ENCODE data around the gene KIF18B.

The KIF18B gene

GRCh38 chr17:44915862-44916780, 31.5 kb downstream of the KIF18B start:
- DNase-seq: no peak

GRCh38 chr17:44915321-44915726, 32.2 kb downstream of the KIF18B start, which contains the start of gene GFAP:
Gene GFAP, minus strand, starts transcription at chr17:44915500. Its CDS starts 14 bp downstream, at chr17:44915486.
- DNase-seq: no peak

GRCh38 chr17:44914698-44915271, 32.8 kb downstream of the KIF18B start:
- DNase-seq: no peak

DNA sequence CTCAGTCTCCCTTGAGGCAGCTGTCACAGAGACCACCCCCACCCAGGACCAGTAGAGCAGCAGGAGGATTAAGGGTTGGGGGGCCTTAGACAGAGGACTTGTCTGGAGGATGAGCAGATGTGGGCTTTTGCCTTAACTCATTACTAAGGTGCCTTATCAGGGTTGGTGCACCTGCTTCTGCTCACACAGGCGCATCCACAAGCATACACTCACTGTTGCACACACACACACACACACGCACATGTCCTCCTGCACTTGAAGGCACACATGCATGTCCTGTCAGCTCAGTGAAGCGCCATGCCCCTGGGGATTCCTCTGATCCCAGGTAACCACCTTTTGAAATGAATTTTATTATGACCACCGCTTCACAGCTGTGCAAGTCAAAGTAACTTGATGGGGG, 33.4 kb downstream of the KIF18B start:
- no peak for DNase-seq

GRCh38 chr17:44913676-44914075, 33.9 kb downstream of the KIF18B start:
- DNase-seq: no peak

DNA sequence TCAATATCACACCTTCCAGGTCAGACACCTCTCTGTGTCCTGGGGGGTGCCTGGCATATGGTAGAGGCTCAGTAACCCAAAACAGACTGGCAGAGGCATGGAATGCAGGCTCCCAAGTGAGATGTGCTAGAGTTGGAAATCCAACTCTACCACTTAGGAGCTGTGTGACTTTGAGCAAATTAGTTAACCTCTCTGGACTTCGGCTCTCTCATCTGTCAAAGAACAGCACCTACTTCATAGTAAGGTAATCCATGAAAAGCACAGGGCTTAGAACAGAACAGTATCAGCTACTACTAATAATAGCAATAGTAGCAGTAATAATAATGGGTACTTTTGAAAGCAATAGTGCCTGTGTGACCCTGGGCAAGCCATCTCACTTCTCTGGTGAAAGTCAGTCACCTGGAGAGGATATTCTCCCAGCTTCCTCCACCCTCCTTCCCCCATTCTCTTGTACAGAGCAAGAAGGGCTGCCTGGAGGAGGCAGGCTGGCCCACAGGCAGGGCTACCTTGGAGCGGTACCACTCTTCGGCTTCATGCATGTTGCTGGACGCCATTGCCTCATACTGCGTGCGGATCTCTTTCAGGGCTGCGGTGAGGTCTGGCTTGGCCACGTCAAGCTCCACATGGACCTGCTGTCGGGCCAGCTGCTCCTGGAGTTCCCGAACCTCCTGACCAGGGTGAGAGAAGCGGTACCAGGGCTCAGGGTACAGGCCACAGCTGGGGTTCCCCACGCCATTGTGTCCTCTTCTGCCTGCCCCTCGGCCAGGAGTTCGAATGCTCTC, 34.6 kb downstream of the KIF18B start:
- DNase-seq: no peak

- DNase-seq: no peak
These were observed 36.2 kb downstream of the KIF18B start for GRCh38 chr17:44911133-44912001.

DNA sequence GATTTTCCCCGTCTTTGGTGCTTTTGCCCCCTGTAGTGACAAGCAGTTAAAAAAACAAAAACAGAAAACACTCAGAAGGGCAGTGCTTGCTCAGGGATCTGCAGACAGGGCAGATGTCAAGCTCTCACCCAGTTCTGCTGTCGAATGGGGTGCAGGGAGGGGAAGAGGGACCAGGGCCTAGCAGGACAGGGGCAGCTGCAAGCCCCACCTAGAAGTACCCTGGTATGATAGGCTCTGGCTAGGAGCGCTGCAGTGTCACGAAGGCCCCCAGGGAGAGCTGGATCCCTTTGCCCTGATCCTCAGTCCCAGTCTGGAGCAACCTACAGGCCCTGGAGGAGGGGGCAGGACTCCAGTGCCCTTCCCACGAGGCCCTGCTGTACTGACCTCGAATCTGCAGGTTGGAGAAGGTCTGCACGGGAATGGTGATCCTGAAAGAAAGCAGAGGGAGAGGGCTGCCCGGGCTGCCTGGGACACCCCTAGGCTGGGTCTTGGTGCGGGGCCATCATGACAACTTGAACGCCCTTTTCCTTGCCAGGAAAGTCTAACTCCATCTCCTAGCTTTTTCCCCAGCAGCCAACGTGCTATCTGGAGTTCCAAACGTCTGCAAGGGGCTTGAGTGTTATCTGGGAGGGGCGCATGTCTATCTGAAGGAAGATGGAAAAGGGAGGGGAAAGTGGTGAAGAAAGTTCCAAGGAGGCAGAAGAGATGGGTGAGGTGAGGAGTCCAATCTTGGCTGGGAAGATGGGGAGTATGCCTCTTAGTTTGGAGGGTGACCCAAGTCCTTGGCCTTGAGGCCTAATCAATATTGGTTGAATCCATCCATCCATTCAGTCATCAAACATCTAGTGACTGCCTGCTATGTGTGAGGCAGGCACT, 37.1 kb downstream of the KIF18B start:
- DNase-seq: no peak

- DNase-seq: no peak
These were observed 37.9 kb downstream of the KIF18B start for GRCh38 chr17:44909681-44910144.

- DNase-seq: no peak
These were observed 38.7 kb downstream of the KIF18B start for GRCh38 chr17:44908761-44909326.

DNA sequence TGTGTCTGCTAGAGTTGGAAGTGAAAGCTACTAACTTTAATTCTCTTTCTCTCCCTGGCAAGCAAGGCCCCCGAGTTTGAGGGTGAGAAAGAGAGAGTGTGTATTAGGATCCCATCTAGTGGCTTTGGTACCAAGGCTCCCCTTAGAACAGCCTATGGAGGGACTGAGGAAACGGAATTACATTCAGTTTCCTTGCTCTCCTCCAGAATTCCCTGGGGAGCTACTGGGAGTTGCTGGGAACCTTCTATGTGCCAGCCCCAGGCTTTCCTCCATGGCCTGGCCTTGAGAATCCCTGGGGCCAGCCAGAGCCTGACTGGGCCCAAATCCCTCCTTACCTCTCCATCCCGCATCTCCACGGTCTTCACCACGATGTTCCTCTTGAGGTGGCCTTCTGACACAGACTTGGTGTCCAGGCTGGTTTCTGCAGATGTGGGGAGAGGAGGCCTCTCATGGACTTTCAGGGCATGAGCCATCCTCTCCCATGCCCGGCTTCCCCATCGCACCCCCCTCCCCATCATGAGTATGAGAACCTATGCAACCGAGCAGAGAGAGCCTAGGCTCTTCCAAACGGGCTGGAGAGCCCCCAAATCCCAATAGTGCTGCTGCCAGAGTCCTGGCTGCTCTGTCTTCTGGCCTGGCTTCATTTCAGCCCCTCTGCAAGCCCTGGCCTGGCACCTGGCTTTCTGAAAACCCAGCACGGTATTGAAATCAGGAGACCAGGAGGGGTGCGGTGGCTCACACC, 39.7 kb downstream of the KIF18B start:
- no peak for DNase-seq

GRCh38 chr17:44906763-44907728, 40.5 kb downstream of the KIF18B start:
- DNase-seq: no peak

- no peak for DNase-seq
These were observed 41.4 kb downstream of the KIF18B start for GRCh38 chr17:44906010-44906646.

DNA sequence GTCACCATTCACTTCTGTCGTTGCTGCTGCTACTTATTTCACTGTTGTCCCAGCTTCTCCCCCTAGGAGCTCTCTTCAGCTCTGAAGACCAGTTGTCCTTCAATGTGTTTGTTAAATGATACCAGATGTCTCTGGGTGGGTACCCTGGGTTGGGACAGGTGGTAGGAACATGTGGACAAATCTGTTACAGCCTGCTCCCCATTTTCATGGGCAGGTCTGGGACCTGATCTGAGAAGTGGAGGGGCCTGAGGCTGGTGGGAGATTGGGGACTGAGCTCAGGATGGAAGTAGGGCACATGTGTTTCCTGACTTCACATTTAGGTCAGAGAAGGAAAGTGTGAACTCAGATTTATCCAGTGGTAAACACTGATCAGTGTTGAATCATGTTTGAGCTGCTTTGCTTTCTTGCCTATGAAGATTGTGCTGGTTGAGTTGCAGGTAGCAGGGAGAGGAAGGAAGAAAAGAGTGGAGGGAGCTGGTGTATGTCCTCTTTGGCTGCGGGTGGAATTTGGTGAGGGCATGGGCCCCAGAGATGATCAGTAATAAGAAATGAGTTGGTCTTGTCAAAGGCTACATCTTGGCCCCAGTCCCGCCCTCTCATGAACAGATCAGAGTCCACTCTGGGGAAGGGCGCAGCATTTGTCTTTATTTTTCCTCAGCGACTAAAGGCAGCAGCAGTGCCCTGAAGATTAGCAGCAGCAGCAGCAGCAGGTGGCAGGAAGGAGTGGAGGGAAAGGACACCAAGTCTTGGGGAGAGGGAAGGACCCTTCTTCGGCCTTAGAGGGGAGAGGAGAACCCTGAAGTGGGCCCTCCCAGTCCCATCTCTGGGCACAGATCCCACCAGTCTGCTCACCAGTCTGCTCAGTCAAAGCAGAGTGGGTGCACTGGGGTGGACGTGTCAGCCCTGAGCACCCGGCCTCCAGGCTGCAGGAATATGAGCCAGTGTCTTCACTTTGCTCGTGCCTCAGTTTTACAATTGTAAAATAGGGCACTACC, 42.3 kb downstream of the KIF18B start:
- DNase-seq: no peak

- DNase-seq: no peak
These were observed 43.3 kb downstream of the KIF18B start for GRCh38 chr17:44904001-44904984.

All from NCI-H510A (cell line).